ENCODE results near the gene RICTOR. TPM values are rescaled to one million over a fixed set of nuclear protein-coding genes. Genes with fewer than 3 reads are reported as not detected.

RICTOR gene
- total RNA-seq, 4 donors from 2014 or later, result 47.8 to 87.5 (median 51.2) TPM

DNA sequence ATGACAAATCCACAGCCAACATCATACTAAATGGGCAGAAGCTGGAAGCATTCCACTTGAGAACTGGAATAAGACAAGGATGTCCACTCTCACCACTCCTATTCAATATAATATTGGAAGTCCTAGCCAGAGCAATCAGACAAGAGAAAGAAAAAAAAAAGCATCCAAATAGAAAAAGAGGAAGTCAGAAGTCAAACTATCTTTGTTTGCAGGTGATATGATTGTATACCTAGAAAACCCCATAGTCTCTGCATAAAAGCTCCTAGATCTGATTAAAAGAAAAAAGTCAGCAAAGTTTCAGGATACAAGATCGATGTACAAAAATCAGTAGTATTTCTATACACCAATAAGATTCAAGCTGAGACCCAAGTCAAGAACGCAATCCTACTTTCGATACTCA lies 162.3 kb downstream of the RICTOR start:
- peaks cover 3 to 10% of the 10 kb centered on the region in 2 donors for H3K36me3 ChIP-seq
- no peak overlapping the region for H3K4me3 ChIP-seq (replicated peaks in 1 of 3)
- intact Hi-C loops (cut with DNase I), result no loop called here
- H3K4me1 ChIP-seq, result no peaks in the 10 kb centered on the region
- TF ChIP-seq, protein P1, sequence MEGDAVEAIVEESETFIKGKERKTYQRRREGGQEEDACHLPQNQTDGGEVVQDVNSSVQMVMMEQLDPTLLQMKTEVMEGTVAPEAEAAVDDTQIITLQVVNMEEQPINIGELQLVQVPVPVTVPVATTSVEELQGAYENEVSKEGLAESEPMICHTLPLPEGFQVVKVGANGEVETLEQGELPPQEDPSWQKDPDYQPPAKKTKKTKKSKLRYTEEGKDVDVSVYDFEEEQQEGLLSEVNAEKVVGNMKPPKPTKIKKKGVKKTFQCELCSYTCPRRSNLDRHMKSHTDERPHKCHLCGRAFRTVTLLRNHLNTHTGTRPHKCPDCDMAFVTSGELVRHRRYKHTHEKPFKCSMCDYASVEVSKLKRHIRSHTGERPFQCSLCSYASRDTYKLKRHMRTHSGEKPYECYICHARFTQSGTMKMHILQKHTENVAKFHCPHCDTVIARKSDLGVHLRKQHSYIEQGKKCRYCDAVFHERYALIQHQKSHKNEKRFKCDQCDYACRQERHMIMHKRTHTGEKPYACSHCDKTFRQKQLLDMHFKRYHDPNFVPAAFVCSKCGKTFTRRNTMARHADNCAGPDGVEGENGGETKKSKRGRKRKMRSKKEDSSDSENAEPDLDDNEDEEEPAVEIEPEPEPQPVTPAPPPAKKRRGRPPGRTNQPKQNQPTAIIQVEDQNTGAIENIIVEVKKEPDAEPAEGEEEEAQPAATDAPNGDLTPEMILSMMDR (IDR thresholded peaks at IDR 0.05), result no peak
- no peak for TF ChIP-seq POLR2A (IDR thresholded peaks at IDR 0.05)
- H3K27ac ChIP-seq, result no peak overlapping the region
- H3K9me3 ChIP-seq, result no peaks in the 10 kb centered on the region
- DNase-seq, result no peak
- no peaks in the 10 kb centered on the region for H3K27me3 ChIP-seq
- WGBS, 2 donors, result 96 to 97% methylated on average over 3 of the region's 3 CpGs

GRCh38 chr5:38906503-38906902 lies 167.7 kb downstream of the RICTOR start:
- peaks cover 11 to 17% of the 10 kb centered on the region in 2 donors for H3K36me3 ChIP-seq
- H3K4me3 ChIP-seq (replicated peaks in 1 of 3), result no peak overlapping the region
- TF ChIP-seq POLR2A (IDR thresholded peaks at IDR 0.05), result no peak
- H3K27me3 ChIP-seq, result no peaks in the 10 kb centered on the region
- no peak overlapping the region for H3K27ac ChIP-seq
- no peaks in the 10 kb centered on the region for H3K4me1 ChIP-seq
- DNase-seq, result no peak
- intact Hi-C loops (cut with DNase I), result no loop called here
- H3K9me3 ChIP-seq, result no peaks in the 10 kb centered on the region

GRCh38 chr5:38905516-38905915 lies 168.7 kb downstream of the RICTOR start:
- Histone ChIP-seq H3K4me1 (no peaks in the 10 kb centered on the region), H3K27ac (no peak overlapping the region), H3K27me3 (no peaks in the 10 kb centered on the region), H3K4me3 (replicated peaks in 1 of 3) (no peak overlapping the region), H3K36me3 (peaks cover 11 to 17% of the 10 kb centered on the region in 2 donors), H3K9me3 (no peaks in the 10 kb centered on the region)
- TF ChIP-seq, protein P1 (IDR thresholded peaks at IDR 0.05), result no peak
- no peak for TF ChIP-seq POLR2A (IDR thresholded peaks at IDR 0.05)
- intact Hi-C loops (cut with DNase I), result no loop called here
- 86 to 90% methylated on average over 4 of the region's 4 CpGs for WGBS, 2 donors
- no peak for DNase-seq

GRCh38 chr5:38899936-38900335 lies 174.3 kb downstream of the RICTOR start:
- Histone ChIP-seq H3K27ac (no peak overlapping the region), H3K4me3 (replicated peaks in 1 of 3) (no peak overlapping the region), H3K4me1 (no peaks in the 10 kb centered on the region), H3K9me3 (no peaks in the 10 kb centered on the region), H3K27me3 (no peaks in the 10 kb centered on the region), H3K36me3 (peaks cover 6 to 7% of the 10 kb centered on the region in 2 donors)
- 68 to 72% methylated on average over 5 of the region's 5 CpGs for WGBS, 2 donors
- DNase-seq, result no peak
- TF ChIP-seq, protein P1 (IDR thresholded peaks at IDR 0.05), result no peak
- TF ChIP-seq POLR2A (IDR thresholded peaks at IDR 0.05), result no peak
- intact Hi-C loops (cut with DNase I), result no loop called here

- intact Hi-C loops (cut with DNase I), result no loop called here
- Histone ChIP-seq H3K36me3 (no peaks in the 10 kb centered on the region), H3K4me1 (no peaks in the 10 kb centered on the region), H3K27me3 (no peaks in the 10 kb centered on the region), H3K27ac (no peak overlapping the region), H3K9me3 (no peaks in the 10 kb centered on the region), H3K4me3 (replicated peaks in 1 of 3) (no peak overlapping the region)
- WGBS, 2 donors, result 90 to 93% methylated on average over 3 of the region's 3 CpGs
- no peak for DNase-seq
- TF ChIP-seq, protein P1 (IDR thresholded peaks at IDR 0.05), result no peak
- TF ChIP-seq POLR2A (IDR thresholded peaks at IDR 0.05), result no peak
Observed at GRCh38 chr5:38896760-38897159, 177.4 kb downstream of the RICTOR start.

GRCh38 chr5:38892363-38892762 lies 181.8 kb downstream of the RICTOR start:
- WGBS, 2 donors, result 96% methylated on average over 3 of the region's 3 CpGs; no CpG with 5 or more reads in 1 of the 2 donors
- intact Hi-C loops (cut with DNase I), result no loop called here
- H3K4me3 ChIP-seq (replicated peaks in 1 of 3), result no peak overlapping the region
- DNase-seq, result no peak
- H3K9me3 ChIP-seq, result no peaks in the 10 kb centered on the region
- no peaks in the 10 kb centered on the region for H3K4me1 ChIP-seq
- no peaks in the 10 kb centered on the region for H3K27me3 ChIP-seq
- TF ChIP-seq POLR2A (IDR thresholded peaks at IDR 0.05), result no peak
- no peaks in the 10 kb centered on the region for H3K36me3 ChIP-seq
- no peak overlapping the region for H3K27ac ChIP-seq
